GM23338 (cell line): ENCODE data around the gene KCNA2.

Experiments
- CREB1 ChIP-seq: fragments of 250-450 bp; sonication (Bioruptor Pico); IDR thresholded peaks from 2 replicates; pipeline ENCODE4 v1.5.0; 2020; ENCODE audit warnings: low read depth, mild to moderate bottlenecking, moderate library complexity
- CTCF ChIP-seq, 2 experiments: fragments of 200-600 bp in 1 of 2; sonication (generic) in 1 of 2; conservative IDR thresholded peaks; 2 replicates each; pipeline versions ENCODE4 v1.5.1 to v1.6.1; 2016 to 2017; ENCODE audit warnings: antibody characterized with exemption in 2 of 2, low read depth in 2 of 2, mild to moderate bottlenecking in 2 of 2, moderate library complexity in 1 of 2
- ETS1 ChIP-seq: IDR thresholded peaks from 2 replicates; pipeline ENCODE4 v1.6.1; 2016; ENCODE audit warnings: antibody characterized with exemption
- EZH2 ChIP-seq: fragments of 200-600 bp; sonication (generic); IDR thresholded peaks from one replicate; pipeline ENCODE4 v1.8.0; 2017; ENCODE audit warnings: antibody characterized with exemption, mild to moderate bottlenecking, low read depth; ENCODE audit not compliant: unreplicated experiment
- EZH2phosphoT487 ChIP-seq: fragments of 200-600 bp; sonication (generic); IDR thresholded peaks from one replicate; pipeline ENCODE4 v1.8.1; 2018; ENCODE audit warnings: antibody characterized with exemption; ENCODE audit not compliant: unreplicated experiment
- JUNB ChIP-seq: IDR thresholded peaks from one replicate; pipeline ENCODE4 v1.6.1; 2016; ENCODE audit warnings: antibody characterized with exemption; ENCODE audit not compliant: unreplicated experiment
- NANOG ChIP-seq: IDR thresholded peaks from 2 replicates; pipeline ENCODE4 v1.6.1; 2016; ENCODE audit warnings: antibody characterized with exemption, borderline replicate concordance
- POLR2AphosphoS5 ChIP-seq: IDR thresholded peaks from 2 replicates; pipeline ENCODE4 v1.6.1; 2016; ENCODE audit warnings: antibody characterized with exemption, low read depth
- REST ChIP-seq: IDR thresholded peaks from one replicate; pipeline ENCODE4 v1.6.1; 2018; ENCODE audit warnings: antibody characterized with exemption; ENCODE audit not compliant: unreplicated experiment
- STAT1 ChIP-seq: IDR thresholded peaks from one replicate; pipeline ENCODE4 v1.6.1; 2016; ENCODE audit warnings: antibody characterized with exemption; ENCODE audit not compliant: unreplicated experiment
- ZNF114 ChIP-seq: fragments of 250-450 bp; sonication (Bioruptor Pico); IDR thresholded peaks from 2 replicates; pipeline ENCODE4 v1.5.0; 2020; ENCODE audit warnings: mild to moderate bottlenecking, moderate library complexity
- ZNF331 ChIP-seq: fragments of 250-450 bp; sonication (Bioruptor Pico); IDR thresholded peaks from 2 replicates; pipeline ENCODE4 v1.5.0; 2020; ENCODE audit warnings: low read depth, mild to moderate bottlenecking, moderate library complexity
- ZNF462 ChIP-seq: fragments of 250-450 bp; sonication (Bioruptor Pico); IDR thresholded peaks from 2 replicates; pipeline ENCODE4 v1.5.0; 2020; ENCODE audit warnings: mild to moderate bottlenecking, moderate library complexity

- no peak for TF ChIP-seq CTCF (conservative IDR thresholded peaks at IDR 0.05; ENCODE audit: low read depth in 2 of 2)
- no peak for TF ChIP-seq EZH2
- no peak for TF ChIP-seq JUNB
- TF ChIP-seq POLR2AphosphoS5 = no peak
- TF ChIP-seq ZNF462 = no peak
- TF ChIP-seq EZH2phosphoT487 = no peak
- no peak for TF ChIP-seq REST
- no peak for TF ChIP-seq CREB1
- no peak for TF ChIP-seq STAT1
- no peak for TF ChIP-seq ZNF331 (CRISPR knock-in tag)
- no peak for TF ChIP-seq ETS1
- no peak for TF ChIP-seq ZNF114 (CRISPR knock-in tag)
- no peak for TF ChIP-seq NANOG
These were observed 25.9 kb downstream of the KCNA2 start for GRCh38 chr1:110580244-110580643.
